Mammary epithelial cell (primary cell): ENCODE measurements around the gene GZMH.

Experiments
- EZH2 ChIP-seq: IDR thresholded peaks from 2 replicates; pipeline ENCODE4 v1.6.1; 2012; ENCODE audit warnings: low read length, inconsistent platforms, borderline replicate concordance
- TF ChIP-seq, protein P1 (sequence below), 2 donors: IDR thresholded peaks in 1 of 2; conservative IDR thresholded peaks in 1 of 2; 2 replicates each; pipeline ENCODE4 v1.5.1; 2011 to 2012; ENCODE audit warnings: inconsistent platforms in 2 of 2, low read length in 2 of 2, mild to moderate bottlenecking in 2 of 2, control low read depth in 1 of 2, low read depth in 1 of 2; ENCODE audit not compliant: insufficient read depth in 1 of 2; ENCODE audit errors: extremely low read depth in 1 of 2

DNA sequence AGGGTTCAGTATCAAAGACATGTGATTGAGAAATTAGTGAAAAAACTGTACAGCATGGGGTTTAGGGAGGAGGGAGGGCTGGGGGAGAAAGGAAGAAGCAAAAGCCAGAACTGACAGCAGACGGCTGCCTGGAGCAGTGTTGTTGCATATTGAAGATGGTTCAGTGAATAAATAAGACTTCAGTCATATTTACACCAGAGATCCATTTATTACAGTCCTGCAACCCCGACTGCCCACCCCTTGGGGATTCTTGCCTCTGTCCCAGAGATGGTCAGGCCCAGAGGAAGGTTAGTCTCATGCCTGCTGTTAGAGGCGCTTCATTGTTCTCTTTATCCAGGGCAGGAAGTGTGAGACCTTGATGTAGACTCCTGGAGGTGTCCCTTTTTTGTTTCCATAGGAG, 3.2 kb downstream of the GZMH start:
- TF ChIP-seq, protein P1, sequence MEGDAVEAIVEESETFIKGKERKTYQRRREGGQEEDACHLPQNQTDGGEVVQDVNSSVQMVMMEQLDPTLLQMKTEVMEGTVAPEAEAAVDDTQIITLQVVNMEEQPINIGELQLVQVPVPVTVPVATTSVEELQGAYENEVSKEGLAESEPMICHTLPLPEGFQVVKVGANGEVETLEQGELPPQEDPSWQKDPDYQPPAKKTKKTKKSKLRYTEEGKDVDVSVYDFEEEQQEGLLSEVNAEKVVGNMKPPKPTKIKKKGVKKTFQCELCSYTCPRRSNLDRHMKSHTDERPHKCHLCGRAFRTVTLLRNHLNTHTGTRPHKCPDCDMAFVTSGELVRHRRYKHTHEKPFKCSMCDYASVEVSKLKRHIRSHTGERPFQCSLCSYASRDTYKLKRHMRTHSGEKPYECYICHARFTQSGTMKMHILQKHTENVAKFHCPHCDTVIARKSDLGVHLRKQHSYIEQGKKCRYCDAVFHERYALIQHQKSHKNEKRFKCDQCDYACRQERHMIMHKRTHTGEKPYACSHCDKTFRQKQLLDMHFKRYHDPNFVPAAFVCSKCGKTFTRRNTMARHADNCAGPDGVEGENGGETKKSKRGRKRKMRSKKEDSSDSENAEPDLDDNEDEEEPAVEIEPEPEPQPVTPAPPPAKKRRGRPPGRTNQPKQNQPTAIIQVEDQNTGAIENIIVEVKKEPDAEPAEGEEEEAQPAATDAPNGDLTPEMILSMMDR (conservative IDR thresholded peaks at IDR 0.05 in 1 of 2, IDR thresholded peaks at IDR 0.05 in 1 of 2; ENCODE audit: extremely low read depth in 1 of 2, insufficient read depth in 1 of 2, low read depth in 1 of 2, low read length in 2 of 2): no peak
- TF ChIP-seq EZH2: no peak
